ENCODE data around the gene TCTN1.
"Not testable (repeated sequence)": the region's sequence is repeated elsewhere in the genome, so short reads cannot be mapped to it uniquely, and the experiment has no call there.

TCTN1 gene

GRCh38 chr12:110613771-110614684, at the start of gene TCTN1:
Gene TCTN1, plus strand, starts transcription at chr12:110614129. Its CDS starts 54 bp downstream, at chr12:110614183.
- peak; percentile 88 for DNase-seq (ENCODE audit: low read depth)

GRCh38 chr12:110564471-110564991, 49.4 kb upstream of the TCTN1 start:
- no peak for DNase-seq (ENCODE audit: low read depth)

- no peak for DNase-seq (ENCODE audit: low read depth)
Observed at GRCh38 chr12:110565894-110566871, 47.7 kb upstream of the TCTN1 start.

- no peak for DNase-seq (ENCODE audit: low read depth)
Observed at GRCh38 chr12:110566993-110567392, 46.9 kb upstream of the TCTN1 start.

GRCh38 chr12:110568752-110569151, 45.2 kb upstream of the TCTN1 start:
- DNase-seq (ENCODE audit: low read depth), result no peak

GRCh38 chr12:110569838-110570237, 44.1 kb upstream of the TCTN1 start:
- DNase-seq (ENCODE audit: low read depth), result not testable (repeated sequence)

GRCh38 chr12:110570798-110571197, 43.1 kb upstream of the TCTN1 start:
- not testable (repeated sequence) for DNase-seq (ENCODE audit: low read depth)

- DNase-seq (ENCODE audit: low read depth), result no peak
Observed at GRCh38 chr12:110574044-110574443, 39.9 kb upstream of the TCTN1 start.

- not testable (repeated sequence) for DNase-seq (ENCODE audit: low read depth)
Observed at GRCh38 chr12:110574717-110575230, 39.2 kb upstream of the TCTN1 start.

GRCh38 chr12:110575326-110575725, 38.6 kb upstream of the TCTN1 start:
- no peak for DNase-seq (ENCODE audit: low read depth)

- no peak for DNase-seq (ENCODE audit: low read depth)
Observed at GRCh38 chr12:110576504-110576903, 37.4 kb upstream of the TCTN1 start.

GRCh38 chr12:110577864-110578693, 35.9 kb upstream of the TCTN1 start:
- DNase-seq (ENCODE audit: low read depth), result peak; percentile 88

GRCh38 chr12:110578694-110579534, 35.0 kb upstream of the TCTN1 start:
- no peak for DNase-seq (ENCODE audit: low read depth)

- no peak for DNase-seq (ENCODE audit: low read depth)
Observed at GRCh38 chr12:110579535-110580253, 34.2 kb upstream of the TCTN1 start.

GRCh38 chr12:110581931-110582275, 32.0 kb upstream of the TCTN1 start:
- DNase-seq (ENCODE audit: low read depth), result no peak

GRCh38 chr12:110582276-110583136, 31.4 kb upstream of the TCTN1 start:
- DNase-seq (ENCODE audit: low read depth), result no peak

- DNase-seq (ENCODE audit: low read depth), result peak; percentile 90
Observed at GRCh38 chr12:110583137-110584059, 30.5 kb upstream of the TCTN1 start, which contains the start of gene PPTC7. Gene PPTC7, minus strand, starts transcription at chr12:110583318. Its CDS starts 287 bp downstream, at chr12:110583031.
